ENCODE data around the gene DSCAM. TPM values are rescaled to one million over a fixed set of nuclear protein-coding genes. Genes with fewer than 3 reads are reported as not detected.

DSCAM gene
- total RNA-seq, 1 donor from 2014 or later = 0.06 TPM

GRCh38 chr21:39971956-39972355, 875.0 kb downstream of the DSCAM start:
- no peak for DNase-seq (ENCODE audit: low read depth)
- H3K4me3 ChIP-seq (ENCODE audit: low read depth, low read length) = no peak overlapping the region
- TF ChIP-seq CTCF (conservative IDR thresholded peaks at IDR 0.05; ENCODE audit: low read depth, low read length) = no peak

- TF ChIP-seq CTCF (conservative IDR thresholded peaks at IDR 0.05; ENCODE audit: low read depth, low read length) = no peak
- no peak overlapping the region for H3K4me3 ChIP-seq (ENCODE audit: low read depth, low read length)
- DNase-seq (ENCODE audit: low read depth) = no peak
Observed at GRCh38 chr21:39969691-39970364, 877.1 kb downstream of the DSCAM start.

GRCh38 chr21:39968010-39968409, 878.9 kb downstream of the DSCAM start:
- TF ChIP-seq CTCF (conservative IDR thresholded peaks at IDR 0.05; ENCODE audit: low read depth, low read length) = no peak
- DNase-seq (ENCODE audit: low read depth) = no peak
- H3K4me3 ChIP-seq (ENCODE audit: low read depth, low read length) = no peak overlapping the region

DNA sequence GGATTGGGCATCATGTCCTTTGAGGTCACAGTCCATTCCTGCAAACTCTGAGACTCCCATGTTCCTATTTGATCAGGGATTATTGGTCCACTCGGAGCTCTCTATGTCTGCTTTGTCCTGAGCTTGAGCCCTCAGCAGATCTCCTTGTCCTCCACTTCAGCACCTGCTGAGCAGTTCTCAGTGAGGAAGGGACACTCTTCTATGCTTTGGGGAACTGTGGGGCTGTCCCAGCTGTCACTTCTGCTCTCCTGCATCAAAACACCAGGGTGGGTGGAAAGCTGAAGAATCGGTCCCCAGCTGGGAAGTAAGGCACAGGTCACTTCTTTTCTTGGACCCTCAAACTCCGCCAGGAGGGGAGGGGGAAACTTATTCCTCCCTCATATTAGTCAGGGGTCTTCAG, 880.2 kb downstream of the DSCAM start:
- no peak overlapping the region for H3K4me3 ChIP-seq (ENCODE audit: low read depth, low read length)
- no peak for TF ChIP-seq CTCF (conservative IDR thresholded peaks at IDR 0.05; ENCODE audit: low read depth, low read length)
- no peak for DNase-seq (ENCODE audit: low read depth)

GRCh38 chr21:39965026-39965425, 881.9 kb downstream of the DSCAM start:
- no peak for TF ChIP-seq CTCF (conservative IDR thresholded peaks at IDR 0.05; ENCODE audit: low read depth, low read length)
- no peak for DNase-seq (ENCODE audit: low read depth)
- no peak overlapping the region for H3K4me3 ChIP-seq (ENCODE audit: low read depth, low read length)

DNA sequence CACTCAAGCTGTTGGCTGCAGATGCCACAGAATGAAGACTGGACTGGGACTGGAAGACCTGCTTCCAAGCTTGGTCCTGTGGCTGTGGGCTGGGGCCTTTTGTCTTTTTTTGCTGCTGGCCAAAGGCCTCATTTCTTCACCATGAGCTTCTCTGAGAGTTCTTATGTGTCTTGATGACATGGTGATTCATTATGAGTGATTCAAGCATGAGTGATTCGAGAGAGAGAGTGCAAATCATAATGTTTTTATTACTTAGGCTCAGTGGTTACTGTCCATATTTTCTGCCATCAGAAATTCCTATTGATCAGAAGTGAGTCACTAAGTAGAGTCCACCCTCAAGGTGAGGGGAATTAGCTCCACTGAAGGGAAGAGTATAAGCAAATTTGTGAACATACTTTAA, 885.7 kb downstream of the DSCAM start:
- no peak for DNase-seq (ENCODE audit: low read depth)
- no peak for TF ChIP-seq CTCF (conservative IDR thresholded peaks at IDR 0.05; ENCODE audit: low read depth, low read length)
- no peak overlapping the region for H3K4me3 ChIP-seq (ENCODE audit: low read depth, low read length)

Measured in epithelial cell of proximal tubule (primary cell).